GM12878 (cell line): Measurements from ENCODE around the gene CDH5. TPM values are rescaled to one million over a fixed set of nuclear protein-coding genes. Genes with fewer than 3 reads are reported as not detected.

Experiments used
- ATAC-seq: fragments of 200-7000 bp; cut with Tn5 transposase; 3 replicates; pipeline ENCODE4 v1.9.1; 2020; ENCODE audit warnings: mild to moderate bottlenecking, moderate library complexity
- BruUV-seq: library from RNA; stranded (reverse); fragments of 400-500 nt; replicated peaks from 2 replicates; lab custom pipeline; 2021; lab: Mats Ljungman, UMichigan
- CTCF ChIA-PET: fragments of 300-600 bp; sonication (Branson Sonifier 250); formaldehyde crosslinking; extraction: SDS; loops from one replicate; lab custom pipeline; 2021; ENCODE audit warnings: inconsistent platforms; lab: Yijun Ruan, JAX
- POLR2A ChIA-PET: fragments of 350-600 bp; formaldehyde crosslinking; extraction: SDS; loops from one replicate; lab custom pipeline; 2021; ENCODE audit warnings: inconsistent platforms; lab: Charles Lee
- RAD21 ChIA-PET: fragments of 300-600 bp; sonication (Branson Sonifier 250); formaldehyde crosslinking; loops from one replicate; lab custom pipeline; 2023; ENCODE audit warnings: antibody characterized with exemption; ENCODE audit not compliant: unreplicated experiment; lab: Charles Lee
- SMC1A ChIA-PET: fragments of 300-600 bp; sonication (Branson Sonifier 250); formaldehyde crosslinking; loops from one replicate; lab custom pipeline; 2023; ENCODE audit not compliant: unreplicated experiment, uncharacterized antibody; lab: Charles Lee
- DNase-seq: peaks from one replicate; pipeline ENCODE4 v3.0.0-alpha.2; 2011; ENCODE audit warnings: low read depth, low spot score
- FAIRE-seq: peaks from 3 replicates; lab custom pipeline; 2011; peaks lifted over from hg19 to GRCh38; lab: Jason Lieb, UNC
- H2AFZ ChIP-seq: 2 replicates; pipeline ENCODE4 v1.6.0; 2011; ENCODE audit warnings: low read depth, low read length, control low read depth; ENCODE audit not compliant: control insufficient read depth
- H3K27ac ChIP-seq: 2 replicates; pipeline ENCODE4 v1.5.1; 2011; ENCODE audit warnings: control low read depth; ENCODE audit not compliant: control insufficient read depth, insufficient read depth
- H3K27me3 ChIP-seq, 2 experiments: replicated peaks in 1 of 2; 2 replicates each; pipeline versions ENCODE4 v1.6.0 to v1.6.1; 2011; ENCODE audit warnings: low read length in 1 of 2; ENCODE audit not compliant: control insufficient read depth in 2 of 2, insufficient read depth in 2 of 2
- H3K36me3 ChIP-seq, 2 experiments: 2 replicates each; pipeline ENCODE4 v1.5.1; 2011; ENCODE audit warnings: low read length in 1 of 2; ENCODE audit not compliant: control insufficient read depth in 2 of 2, insufficient read depth in 2 of 2
- H3K4me1 ChIP-seq: 2 replicates; pipeline ENCODE4 v1.6.1; 2011; ENCODE audit warnings: mild to moderate bottlenecking, low read length, moderate library complexity, mixed read lengths; ENCODE audit not compliant: control insufficient read depth, insufficient read depth
- H3K4me2 ChIP-seq: 2 replicates; pipeline ENCODE4 v1.6.0; 2011; ENCODE audit warnings: control low read depth; ENCODE audit not compliant: control insufficient read depth, insufficient read depth
- H3K4me3 ChIP-seq: fragments of 200-600 bp; sonication (generic); 2 replicates; pipeline ENCODE4 v1.5.1; 2016
- H3K79me2 ChIP-seq: 2 replicates; pipeline ENCODE4 v1.6.0; 2011; ENCODE audit warnings: low read length; ENCODE audit not compliant: control insufficient read depth, insufficient read depth
- H3K9ac ChIP-seq: 2 replicates; pipeline ENCODE4 v1.8.0; 2011; ENCODE audit warnings: low read length, control low read depth, mixed read lengths; ENCODE audit not compliant: control insufficient read depth, insufficient read depth
- H3K9me3 ChIP-seq: replicated peaks from 3 replicates; pipeline ENCODE4 v1.5.1; 2011; ENCODE audit warnings: mild to moderate bottlenecking, low read length; ENCODE audit not compliant: control insufficient read depth, insufficient read depth
- H4K20me1 ChIP-seq: 2 replicates; pipeline ENCODE4 v1.6.0; 2011; ENCODE audit not compliant: control insufficient read depth, insufficient read depth
- CTCF ChIP-seq, 3 experiments: IDR thresholded peaks in 2 of 3; conservative IDR thresholded peaks in 1 of 3; 2 replicates each; pipeline ENCODE4 v1.5.1; 2011; ENCODE audit warnings: low read depth in 3 of 3, low read length in 3 of 3, mild to moderate bottlenecking in 3 of 3, control low read depth in 2 of 3, moderate library complexity in 2 of 3, inconsistent platforms in 1 of 3, mixed read lengths in 1 of 3; ENCODE audit not compliant: control insufficient read depth in 2 of 3, insufficient read depth in 1 of 3; ENCODE audit errors: extremely low read depth in 1 of 3
- ZZZ3 ChIP-seq: IDR thresholded peaks from 2 replicates; pipeline ENCODE4 v1.6.1; 2011; ENCODE audit warnings: low read depth; ENCODE audit not compliant: control insufficient read depth, insufficient read length
- WGBS: methylation state at CpG from one replicate; pipeline ENCODE4 v1.1.6; 2016; ENCODE audit warnings: low lambda C conversion rate; ENCODE audit not compliant: insufficient replicate concordance, insufficient coverage; ENCODE audit errors: missing lambda C conversion rate; 5-methylcytosine and 5-hydroxymethylcytosine counted together
- in situ Hi-C: fragments of 300-500 bp; cut with MboI; formaldehyde crosslinking; loops from 9 replicates; pipeline ENCODE4 v1.14.3; 2018; ENCODE audit warnings: mixed read lengths
- intact Hi-C: fragments of 100-400 bp; cut with micrococcal nuclease; formaldehyde crosslinking; loops from one replicate; pipeline ENCODE4 v1.14.2; 2022; ENCODE audit not compliant: unreplicated experiment
- polyA plus RNA-seq, 11 experiments: library from polyadenylated mRNA; depleted of rRNA in 4 of 11; unstranded in 6 of 11; stranded (reverse) in 5 of 11; fragments of >200 nt; fragmentation: Nextera tagmentation in 4 of 11; fragmentation: Illumina TruSeq in 1 of 11; extraction: Ambion mirVana in 4 of 11; extraction: Trizol in 1 of 11; gene quantifications; 1 replicate in 1 of 11; 2 replicates in 10 of 11; pipeline versions ENCODE4 v1.2.1 to v1.2.3, GENCODE V29; 2011 to 2016; ENCODE audit warnings: inconsistent platforms in 2 of 11, missing spikeins in 2 of 11, low read depth in 1 of 11
- total RNA-seq, 4 experiments: library from RNA; depleted of rRNA in 3 of 4; stranded (reverse); fragments of >200 nt in 3 of 4; fragmentation: Illumina TruSeq in 1 of 4; extraction: Trizol in 1 of 4; gene quantifications; 2 replicates each; pipeline versions ENCODE4 v1.2.1 to v1.2.3, GENCODE V29; 2013 to 2021

Gene CDH5
- total and polyA plus RNA-seq, 10 of the 15 experiments (the other 5 are each of a cell fraction or from before 2014, with no cell fraction given), result not detected

- ATAC-seq, result peak; percentile 63
- in situ Hi-C loops, result no loop called here
- Histone ChIP-seq H3K36me3 (no peaks in the 10 kb centered on the region), H3K79me2 (no peaks in the 10 kb centered on the region), H3K9me3 (no peaks in the 10 kb centered on the region)
- peak; percentile 47 to 82 (median 75) for TF ChIP-seq CTCF (IDR thresholded peaks at IDR 0.05 in 2 of 3, conservative IDR thresholded peaks at IDR 0.05 in 1 of 3; ENCODE audit: control insufficient read depth in 2 of 3, extremely low read depth in 1 of 3, insufficient read depth in 1 of 3, low read depth in 3 of 3, low read length in 3 of 3)
- no peak for TF ChIP-seq ZZZ3
- TF ChIP-seq, all 136 proteins: peak for 1
- Histone ChIP-seq H4K20me1 (0 out of 2 replicates have a peak, but pooled peaks cover 2% of the 10 kb centered on the region), H3K4me1 (no peaks in the 10 kb centered on the region), H3K27me3 (peaks cover 0 to 1% of the 10 kb centered on the region in 2 experiments; a peak in 1 of 4 replicates), H3K4me3 (no peak overlapping the region), H2AFZ (no peak overlapping the region), H3K4me2 (no peak overlapping the region), H3K9ac (no peak overlapping the region), H3K27ac (no peak overlapping the region)
- intact Hi-C loops, result no loop called here
- FAIRE-seq (no peak), DNase-seq (no peak)
- POLR2A ChIA-PET, result no interaction called here
- CTCF ChIA-PET, result interaction anchor here (0.6 to 4.8 kb wide), 10 partner anchors 11 to 308 kb away, joined by 3 to 33 read pairs (median 4); no protein-coding TSS in a partner anchor
- SMC1A ChIA-PET, result no interaction called here
- BruUV-seq, result no TSS peak
- RAD21 ChIA-PET, result no interaction called here
- 34% methylated on average over 9 of the region's 9 CpGs for WGBS
Observed at GRCh38 chr16:66342294-66342900, 24.1 kb upstream of the CDH5 start.
